ENCODE measurements around the gene TBRG4. TPM values are rescaled to one million over a fixed set of nuclear protein-coding genes. Genes with fewer than 3 reads are reported as not detected.

Gene TBRG4
- total RNA-seq, 1 experiment from 2014 or later = 139 TPM

DNA sequence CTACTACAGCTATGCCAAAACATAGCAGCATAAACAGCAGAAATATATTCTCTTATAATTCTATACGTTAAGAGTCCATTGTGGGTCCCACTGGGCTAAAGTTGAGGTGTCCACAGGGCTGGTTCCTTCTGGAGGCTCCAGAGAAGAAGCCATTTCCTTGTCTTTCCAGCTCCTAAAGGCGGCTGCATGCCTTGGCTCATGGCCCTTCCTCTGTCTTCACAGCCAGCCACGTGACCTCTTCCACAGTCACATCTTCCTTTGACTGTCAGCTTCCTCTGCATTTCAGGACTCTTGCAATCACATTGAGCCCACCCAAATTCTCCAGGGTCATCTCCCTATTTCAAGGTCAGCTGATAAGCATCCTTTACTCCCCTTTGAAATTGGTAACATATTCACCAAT lies 40.0 kb downstream of the TBRG4 start:
- DNase-seq (ENCODE audit: low read depth) = no peak
- in situ Hi-C loops (cut with HindIII; ENCODE audit: low pct_unique_long_range_greater_than_20kb, low sequenced_read_pairs) = no loop called here

DNA sequence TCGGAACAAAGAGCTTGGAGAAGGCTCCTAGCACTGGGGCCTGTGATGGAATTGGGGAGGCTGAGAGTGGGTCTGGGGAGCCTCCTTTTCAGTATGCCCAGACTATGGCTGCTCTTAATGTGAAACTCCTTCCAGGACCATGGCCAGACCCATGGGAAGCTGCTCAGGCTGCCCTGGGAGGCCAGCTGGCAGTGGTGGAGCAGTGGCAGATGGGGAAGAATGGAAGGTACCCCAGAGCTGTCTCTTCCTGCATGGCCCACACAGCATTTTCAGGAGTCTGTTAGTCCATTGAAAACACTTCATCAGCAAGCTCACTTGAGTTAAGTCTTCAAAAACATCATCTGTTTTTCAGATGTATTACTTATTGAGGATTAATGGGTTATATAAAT lies 41.2 kb downstream of the TBRG4 start:
- in situ Hi-C loops (cut with HindIII; ENCODE audit: low pct_unique_long_range_greater_than_20kb, low sequenced_read_pairs) = no loop called here
- DNase-seq (ENCODE audit: low read depth) = no peak

DNA sequence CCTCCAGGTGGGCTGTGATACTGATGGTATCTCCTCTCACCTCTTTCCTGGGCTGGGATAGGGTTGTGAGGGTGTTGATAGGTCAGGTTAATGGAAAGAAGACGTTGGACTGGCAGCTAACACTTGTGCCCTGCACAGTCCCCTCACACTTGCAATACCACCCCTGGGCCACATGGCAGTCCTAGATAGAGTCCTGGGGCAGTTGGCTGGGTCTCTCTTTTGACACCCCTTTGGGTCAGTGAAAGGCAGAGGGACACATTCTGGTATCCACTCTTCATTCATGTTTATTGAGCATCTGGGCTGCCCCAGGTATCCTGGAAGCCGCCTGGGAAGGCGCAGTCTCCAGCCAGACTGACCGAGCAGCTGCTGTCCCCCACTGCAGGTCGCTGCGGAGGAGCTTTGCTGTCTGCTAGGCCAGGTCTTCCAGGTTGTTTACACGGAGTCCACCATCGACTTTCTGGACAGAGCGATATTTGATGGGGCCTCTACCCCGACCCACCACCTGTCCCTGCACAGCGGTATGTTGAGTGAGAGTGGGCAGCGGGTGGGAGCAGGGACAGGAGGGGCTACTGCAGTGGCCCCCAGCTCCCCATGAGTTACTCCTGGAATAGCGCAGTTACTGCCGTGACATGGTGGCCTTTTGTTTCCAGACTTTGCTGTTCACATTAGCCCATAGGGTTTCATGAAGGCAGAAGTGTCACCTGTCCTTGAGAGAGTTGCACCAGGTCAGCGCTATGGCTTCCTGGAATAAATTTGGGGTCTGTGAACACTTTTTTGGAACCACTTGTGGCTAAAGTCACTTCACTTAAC lies 41.8 kb downstream of the TBRG4 start:
- no peak for DNase-seq (ENCODE audit: low read depth)
- in situ Hi-C loops (cut with HindIII; ENCODE audit: low pct_unique_long_range_greater_than_20kb, low sequenced_read_pairs) = no loop called here

DNA sequence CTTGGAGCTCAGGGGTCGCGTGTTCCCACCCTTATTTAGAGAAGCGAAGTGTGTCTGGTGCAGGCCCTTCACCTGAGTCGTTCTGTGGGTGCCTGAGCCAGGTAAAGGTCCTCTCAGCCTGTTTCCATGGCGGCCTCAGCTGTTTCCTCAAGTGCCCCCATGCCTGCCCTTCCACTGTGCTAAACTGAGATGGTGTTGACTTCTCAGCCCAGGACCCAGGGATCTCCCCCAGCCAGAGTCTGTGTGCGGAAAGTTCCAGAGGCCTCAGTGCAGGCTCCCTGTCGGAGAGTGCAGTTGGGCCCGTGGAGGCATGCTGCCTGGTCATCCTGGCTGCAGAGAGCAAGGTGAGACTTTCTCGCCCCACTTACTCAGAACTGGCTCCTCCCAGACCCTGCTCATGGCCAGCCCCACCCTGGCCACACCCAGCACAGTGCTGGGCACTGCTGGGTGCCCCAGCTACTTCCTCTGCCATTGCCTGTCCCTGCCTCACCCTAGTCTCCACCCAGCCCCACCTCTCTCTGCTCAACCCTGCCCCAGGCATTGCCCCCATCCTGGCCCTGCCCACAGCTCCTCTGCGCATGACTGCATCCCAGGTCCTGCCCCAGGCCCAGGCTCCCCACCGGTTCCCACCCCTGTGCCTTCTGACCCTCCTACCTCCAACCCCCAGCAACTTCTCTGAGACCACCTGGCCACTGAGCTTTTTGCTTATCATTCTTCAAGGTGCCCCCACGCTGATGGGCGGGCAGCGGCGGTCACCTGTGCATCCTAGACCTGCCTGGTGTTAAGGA lies 43.1 kb downstream of the TBRG4 start:
- in situ Hi-C loops (cut with HindIII; ENCODE audit: low pct_unique_long_range_greater_than_20kb, low sequenced_read_pairs) = no loop called here
- DNase-seq (ENCODE audit: low read depth) = no peak

DNA sequence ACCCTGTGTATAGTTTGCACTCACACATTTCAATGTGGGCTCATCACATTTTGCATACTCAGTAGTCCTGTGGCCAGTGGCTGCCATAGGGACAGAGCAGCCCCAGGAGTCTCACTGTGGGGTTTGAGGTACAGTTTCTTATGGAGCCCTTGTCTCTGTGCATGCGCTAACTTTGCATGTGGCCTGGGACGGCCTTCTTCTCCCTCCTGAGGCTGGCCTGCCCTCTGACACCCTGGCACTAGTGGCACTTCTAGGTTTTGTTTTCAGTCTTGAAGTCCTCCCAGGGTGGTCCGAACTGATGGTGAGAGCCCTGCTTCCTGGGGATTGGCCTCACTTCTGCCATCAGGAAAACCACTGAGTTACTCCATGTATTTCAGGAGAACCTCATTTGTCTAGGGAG lies 43.9 kb downstream of the TBRG4 start:
- in situ Hi-C loops (cut with HindIII; ENCODE audit: low pct_unique_long_range_greater_than_20kb, low sequenced_read_pairs) = no loop called here
- no peak for DNase-seq (ENCODE audit: low read depth)

DNA sequence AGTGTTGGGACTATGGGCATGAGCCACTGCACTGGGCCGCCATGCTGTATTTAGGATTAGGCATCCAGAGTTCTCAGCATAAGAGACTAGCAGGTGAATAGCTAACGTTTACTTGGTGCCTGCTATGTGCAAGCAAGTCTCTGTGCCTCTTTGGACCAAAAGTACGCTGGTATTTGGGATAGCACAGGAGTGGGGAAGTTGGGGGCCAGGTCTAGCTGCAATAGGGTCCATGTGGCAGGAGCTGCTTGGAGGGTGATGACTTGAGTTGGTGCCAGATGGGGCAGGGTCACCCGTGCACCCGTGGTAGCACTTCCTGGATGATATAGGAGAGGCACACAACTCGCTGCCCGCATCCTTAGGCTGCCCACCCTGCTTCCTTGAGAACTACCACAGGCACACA lies 45.1 kb downstream of the TBRG4 start:
- in situ Hi-C loops (cut with HindIII; ENCODE audit: low pct_unique_long_range_greater_than_20kb, low sequenced_read_pairs) = no loop called here
- DNase-seq (ENCODE audit: low read depth) = no peak

DNA sequence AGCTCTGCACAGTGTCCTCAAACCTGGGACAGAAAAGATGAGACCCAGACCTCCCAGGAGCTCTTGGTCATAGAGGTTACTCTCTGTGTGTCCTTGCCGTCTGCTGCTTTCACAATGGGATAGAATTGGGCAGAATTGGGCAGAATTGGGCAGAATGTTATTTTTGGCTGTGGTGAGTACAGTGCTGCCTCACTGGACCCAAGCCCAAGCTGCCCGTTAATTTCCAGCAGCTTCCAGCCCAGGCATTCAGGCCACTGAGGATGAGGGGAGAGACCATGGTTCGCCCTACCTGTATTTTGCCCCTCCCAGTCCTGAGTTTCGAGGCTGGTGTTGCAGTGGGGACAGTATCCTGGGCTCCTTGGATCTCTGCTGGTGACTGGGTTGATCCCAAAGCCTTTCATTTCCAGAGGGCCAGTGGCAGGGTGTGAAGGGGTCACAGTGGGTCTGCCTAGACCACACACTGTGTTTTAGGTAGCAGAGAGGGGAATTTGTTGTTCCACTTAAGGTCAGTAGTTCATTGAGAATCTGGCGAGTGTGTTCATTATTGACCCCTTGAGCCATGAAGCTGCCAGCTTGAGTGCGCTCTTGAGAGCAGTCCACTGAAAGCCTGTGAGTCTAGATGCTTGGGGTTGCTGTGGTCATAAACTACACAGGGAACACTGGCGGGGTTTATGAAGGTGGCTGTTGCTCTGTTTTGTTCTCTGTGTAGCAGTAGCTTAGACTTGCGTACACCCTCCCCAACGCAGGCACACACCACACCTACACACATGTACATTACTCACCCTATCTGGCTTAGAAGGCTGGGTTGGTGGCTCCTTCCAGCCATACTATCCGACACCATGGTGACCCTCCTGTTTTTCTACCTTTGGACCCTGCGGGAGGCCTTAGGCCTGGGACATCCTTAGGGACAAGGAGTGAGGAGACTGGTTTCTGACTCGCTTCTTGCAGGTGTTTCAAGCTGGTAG lies 46.2 kb downstream of the TBRG4 start:
- in situ Hi-C loops (cut with HindIII; ENCODE audit: low pct_unique_long_range_greater_than_20kb, low sequenced_read_pairs) = no loop called here
- no peak for DNase-seq (ENCODE audit: low read depth)

DNA sequence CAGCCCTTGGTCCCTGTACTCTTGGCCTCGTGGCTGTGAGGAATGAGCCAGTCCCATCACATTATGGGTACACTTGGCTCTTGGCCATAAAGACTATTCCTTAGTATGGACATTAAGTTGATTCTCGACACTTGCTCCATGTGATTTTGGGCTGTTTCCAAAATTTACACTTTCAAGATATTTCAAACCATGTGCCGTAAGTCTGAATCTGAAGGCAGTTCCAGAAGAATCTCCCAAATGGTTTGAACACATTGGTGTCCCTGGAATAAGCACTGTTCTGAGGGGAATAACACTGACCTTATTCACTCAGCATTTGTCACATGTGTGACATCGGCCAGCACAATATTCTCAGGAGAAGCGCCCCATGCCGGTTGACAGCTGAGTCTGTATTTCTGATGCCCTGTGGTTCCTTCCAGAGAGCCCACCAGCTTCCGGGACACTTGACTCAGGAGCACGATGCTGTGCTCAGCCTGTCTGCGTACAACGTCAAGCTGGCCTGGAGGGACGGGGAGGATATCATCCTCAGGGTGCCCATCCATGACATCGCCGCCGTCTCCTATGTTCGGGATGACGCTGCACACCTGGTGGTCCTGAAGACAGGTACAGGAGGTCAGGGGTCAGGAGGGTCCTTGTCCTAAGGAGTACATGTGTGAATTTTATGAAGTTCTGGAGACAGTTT lies 47.3 kb downstream of the TBRG4 start:
- in situ Hi-C loops (cut with HindIII; ENCODE audit: low pct_unique_long_range_greater_than_20kb, low sequenced_read_pairs) = no loop called here
- no peak for DNase-seq (ENCODE audit: low read depth)

DNA sequence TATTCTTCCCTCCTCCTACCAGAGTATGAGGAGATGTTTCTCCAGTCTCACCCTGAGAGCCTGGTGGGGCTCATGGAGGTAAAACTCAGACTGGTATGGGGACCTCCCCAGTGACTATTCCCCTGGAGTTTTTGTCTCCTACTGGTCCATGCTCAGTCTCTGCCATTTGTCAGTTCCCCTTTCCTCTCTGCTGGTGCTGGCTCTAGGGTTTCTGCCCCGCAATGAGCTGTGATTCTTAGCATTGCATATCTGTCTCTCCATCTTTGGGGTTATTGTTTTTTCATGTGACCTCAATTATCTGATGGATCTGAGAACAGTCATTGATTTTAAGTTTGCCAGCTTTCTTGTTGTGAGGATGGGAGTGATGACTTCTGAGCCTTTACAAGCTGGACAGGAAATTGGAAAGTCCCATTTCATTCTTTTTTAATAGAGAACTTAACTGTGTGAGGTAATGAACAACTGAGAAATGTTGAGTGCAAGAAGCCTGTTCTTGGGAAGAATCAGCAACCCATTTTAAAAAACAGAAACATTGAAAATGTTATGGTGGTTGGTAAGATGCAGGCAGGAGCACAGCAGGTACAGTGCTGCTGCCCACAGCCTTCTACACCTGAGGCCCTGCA lies 49.6 kb downstream of the TBRG4 start:
- in situ Hi-C loops (cut with HindIII; ENCODE audit: low pct_unique_long_range_greater_than_20kb, low sequenced_read_pairs) = no loop called here
- no peak for DNase-seq (ENCODE audit: low read depth)

DNA sequence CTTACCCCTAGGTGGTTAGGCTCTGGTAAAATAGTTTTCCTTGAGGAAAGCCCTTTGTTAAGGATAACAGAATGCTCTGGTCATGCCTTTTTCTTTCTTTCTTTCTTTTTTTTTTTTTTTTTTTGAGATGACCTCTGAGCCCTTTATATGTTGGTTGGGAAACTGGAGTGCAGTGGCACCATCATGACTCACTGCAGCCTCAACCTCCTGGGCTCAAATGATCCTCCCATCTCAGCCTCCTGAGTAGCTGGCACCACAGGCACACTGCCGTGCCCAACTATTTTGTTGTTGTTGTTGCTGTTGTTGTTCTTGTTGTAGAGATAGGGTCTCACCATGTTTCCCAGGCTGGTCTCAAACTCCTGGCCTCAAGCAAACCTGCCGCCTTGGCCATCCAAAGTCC lies 50.1 kb downstream of the TBRG4 start:
- in situ Hi-C loops (cut with HindIII; ENCODE audit: low pct_unique_long_range_greater_than_20kb, low sequenced_read_pairs) = no loop called here

DNA sequence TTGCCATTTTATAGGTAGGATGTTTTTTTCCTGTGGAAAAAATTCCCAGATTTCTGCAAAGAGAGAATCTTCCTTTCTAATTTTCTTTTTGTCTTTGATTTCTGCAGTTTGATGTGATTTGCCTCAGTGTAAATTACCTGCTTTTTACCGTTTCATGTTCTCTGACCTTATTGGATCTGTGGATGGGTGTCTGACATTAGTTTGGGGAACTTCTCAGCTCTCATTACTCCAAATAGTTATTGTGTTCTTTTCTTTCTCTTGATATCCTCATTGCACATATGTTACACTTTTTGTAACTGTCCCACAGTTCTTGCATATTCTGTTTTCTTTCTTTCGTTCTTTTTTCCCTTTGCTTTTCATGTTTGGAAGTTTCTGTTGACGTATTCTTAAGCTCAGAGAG lies 51.2 kb downstream of the TBRG4 start:
- in situ Hi-C loops (cut with HindIII; ENCODE audit: low pct_unique_long_range_greater_than_20kb, low sequenced_read_pairs) = no loop called here
- no peak for DNase-seq (ENCODE audit: low read depth)

More for the DNA sequence above, 50.1 kb downstream of the TBRG4 start:
- no peak for DNase-seq (ENCODE audit: low read depth)

DNA sequence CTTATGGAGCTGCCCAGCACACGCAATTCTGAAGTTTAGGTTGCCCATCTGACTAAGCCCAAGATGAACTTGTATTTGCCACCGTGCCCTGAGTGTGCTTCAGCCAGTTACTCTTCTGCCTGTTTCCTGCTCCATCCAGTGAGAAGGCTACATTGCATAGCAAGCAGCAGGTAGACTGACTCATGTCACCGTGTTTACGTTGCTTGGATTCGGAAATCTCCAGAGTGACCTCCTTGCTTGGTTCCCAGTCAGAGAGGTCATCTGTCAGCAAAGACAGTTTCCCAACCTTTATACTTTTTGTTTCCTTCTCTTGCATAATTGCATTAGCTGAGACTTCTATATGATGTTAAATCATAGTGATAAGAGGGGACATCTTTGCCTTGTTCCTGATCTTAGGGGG lies 53.6 kb downstream of the TBRG4 start:
- in situ Hi-C loops (cut with HindIII; ENCODE audit: low pct_unique_long_range_greater_than_20kb, low sequenced_read_pairs) = no loop called here
- DNase-seq (ENCODE audit: low read depth) = no peak

DNA sequence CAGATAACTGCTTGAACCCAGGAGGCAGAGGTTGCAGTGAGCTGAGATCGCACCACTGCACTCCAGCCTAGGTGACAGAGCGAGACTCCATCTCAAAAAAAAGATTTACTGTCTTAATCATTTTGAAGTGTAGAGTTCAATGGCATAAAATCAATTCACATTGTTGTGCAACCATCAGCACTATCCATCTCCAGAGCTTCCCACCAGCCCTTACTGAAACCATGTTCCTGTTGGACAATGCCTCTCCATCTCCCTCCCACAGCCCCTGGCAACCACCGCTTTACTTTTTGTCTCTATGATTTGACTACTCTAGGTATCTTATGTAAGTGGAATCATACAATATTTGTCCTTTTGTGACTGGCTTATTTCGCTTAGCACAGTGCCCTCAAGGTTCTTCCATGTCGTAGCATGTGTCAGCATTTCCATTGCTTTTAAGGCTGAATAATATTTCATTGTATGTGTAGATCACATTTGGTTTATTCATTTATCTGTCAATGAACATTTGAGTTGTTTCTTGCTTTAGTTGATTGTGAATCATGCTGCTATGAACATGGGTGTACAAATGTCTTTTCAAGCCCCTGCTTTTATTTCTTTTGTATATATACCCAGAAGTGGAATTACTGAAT lies 55.8 kb downstream of the TBRG4 start:
- in situ Hi-C loops (cut with HindIII; ENCODE audit: low pct_unique_long_range_greater_than_20kb, low sequenced_read_pairs) = no loop called here
- DNase-seq (ENCODE audit: low read depth) = no peak

DNA sequence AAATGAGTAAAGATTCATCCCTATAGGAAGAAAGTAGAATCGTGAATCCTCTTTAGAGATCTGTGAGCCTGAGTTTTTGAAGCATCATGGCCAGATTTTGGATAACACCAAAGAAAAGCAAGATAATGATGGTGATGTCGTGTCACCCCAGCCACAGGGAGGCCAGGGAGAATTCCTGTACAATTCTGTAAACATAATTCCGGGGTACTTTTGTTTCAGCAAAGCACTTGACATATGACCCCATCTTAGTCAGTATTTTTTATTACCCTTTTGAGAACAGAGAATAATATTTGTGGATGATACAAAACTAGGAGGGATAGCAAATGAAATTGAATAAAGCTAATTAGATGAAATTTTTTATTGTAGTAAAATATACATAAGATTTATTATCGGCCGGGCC lies 56.5 kb downstream of the TBRG4 start:
- no peak for DNase-seq (ENCODE audit: low read depth)
- in situ Hi-C loops (cut with HindIII; ENCODE audit: low pct_unique_long_range_greater_than_20kb, low sequenced_read_pairs) = no loop called here

DNA sequence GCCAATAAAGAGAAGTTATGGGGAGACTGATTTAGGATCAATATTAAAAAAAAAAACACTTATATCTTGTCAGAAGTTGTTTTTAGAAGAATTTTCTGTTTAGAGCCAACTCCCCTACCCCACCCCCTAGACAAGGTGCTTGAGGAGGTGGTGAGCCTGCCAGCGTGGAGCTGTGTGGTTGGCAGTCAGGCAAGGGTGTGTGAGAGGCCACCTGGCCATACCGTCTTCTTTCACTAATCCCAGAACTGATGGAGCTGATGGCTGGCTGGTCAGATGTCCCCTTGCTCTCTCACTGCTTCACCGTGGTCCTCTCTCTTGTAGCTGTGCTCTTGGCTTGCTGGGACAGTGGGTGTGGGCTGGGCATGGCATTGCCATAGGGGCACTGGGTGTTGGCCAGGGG lies 57.1 kb downstream of the TBRG4 start:
- in situ Hi-C loops (cut with HindIII; ENCODE audit: low pct_unique_long_range_greater_than_20kb, low sequenced_read_pairs) = no loop called here
- no peak for DNase-seq (ENCODE audit: low read depth)

DNA sequence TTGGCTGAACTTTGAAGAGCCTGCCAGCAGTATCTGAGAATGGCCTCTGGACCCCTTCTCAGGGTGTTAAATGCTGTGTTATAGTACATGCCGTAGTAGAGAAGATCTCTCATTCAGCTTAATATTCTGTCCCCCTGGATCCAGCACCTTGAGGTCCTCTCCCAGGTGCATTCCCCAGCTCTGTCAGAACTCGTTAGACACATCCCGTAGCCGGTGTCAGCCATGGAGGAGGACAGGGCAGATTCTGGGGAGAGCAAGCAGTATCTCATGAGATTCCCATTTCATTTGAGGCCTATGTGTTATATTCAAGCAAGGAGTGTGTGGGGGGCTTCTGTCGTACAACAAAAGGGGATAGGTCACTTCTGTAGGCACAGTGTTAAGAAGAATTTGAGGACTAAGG lies 57.6 kb downstream of the TBRG4 start:
- in situ Hi-C loops (cut with HindIII; ENCODE audit: low pct_unique_long_range_greater_than_20kb, low sequenced_read_pairs) = no loop called here
- no peak for DNase-seq (ENCODE audit: low read depth)

DNA sequence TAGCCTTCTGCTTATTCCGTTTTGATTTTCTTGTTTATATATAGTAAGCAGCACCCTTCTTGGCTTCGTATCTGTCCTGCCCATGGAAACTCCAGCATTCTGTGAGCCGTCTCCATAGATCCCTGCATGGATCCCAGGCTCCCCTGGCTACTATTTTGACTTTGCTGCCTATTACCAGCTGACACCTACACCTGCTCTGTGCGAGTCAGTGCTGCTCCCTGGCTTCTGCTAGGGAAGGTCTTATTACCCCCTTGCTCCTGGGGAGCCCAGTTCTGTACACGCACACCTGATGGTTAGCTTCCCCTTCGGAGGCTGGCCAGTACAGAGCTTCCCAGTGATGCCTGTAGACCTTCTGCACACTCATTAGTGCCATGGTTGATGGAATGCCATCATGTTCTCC lies 58.1 kb downstream of the TBRG4 start:
- no peak for DNase-seq (ENCODE audit: low read depth)
- in situ Hi-C loops (cut with HindIII; ENCODE audit: low pct_unique_long_range_greater_than_20kb, low sequenced_read_pairs) = no loop called here

Measured in Caki2 (cell line).